GM21723 (cell line): ENCODE measurements around the gene PRR15L.
"Not testable (repeated sequence)": the region's sequence is repeated elsewhere in the genome, so short reads cannot be mapped to it uniquely, and the experiment has no call there.

ENCODE experiments used
- ATAC-seq: cut with Tn5 transposase; IDR thresholded peaks from one replicate; pipeline ENCODE4 v1.9.1; 2021; ENCODE audit warnings: mild to moderate bottlenecking, moderate library complexity; ENCODE audit not compliant: unreplicated experiment

Gene PRR15L, protein sequence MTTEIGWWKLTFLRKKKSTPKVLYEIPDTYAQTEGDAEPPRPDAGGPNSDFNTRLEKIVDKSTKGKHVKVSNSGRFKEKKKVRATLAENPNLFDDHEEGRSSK

GRCh38 chr17:47957591-47958490, at the start of gene PRR15L:
TSS of gene PRR15L (minus strand) at chr17:47957883. CDS start at chr17:47953234, 4,649 bp downstream.
- ATAC-seq, result no peak

- ATAC-seq, result no peak
Measured at GRCh38 chr17:48006936-48007709, 49.4 kb upstream of the PRR15L start.

DNA sequence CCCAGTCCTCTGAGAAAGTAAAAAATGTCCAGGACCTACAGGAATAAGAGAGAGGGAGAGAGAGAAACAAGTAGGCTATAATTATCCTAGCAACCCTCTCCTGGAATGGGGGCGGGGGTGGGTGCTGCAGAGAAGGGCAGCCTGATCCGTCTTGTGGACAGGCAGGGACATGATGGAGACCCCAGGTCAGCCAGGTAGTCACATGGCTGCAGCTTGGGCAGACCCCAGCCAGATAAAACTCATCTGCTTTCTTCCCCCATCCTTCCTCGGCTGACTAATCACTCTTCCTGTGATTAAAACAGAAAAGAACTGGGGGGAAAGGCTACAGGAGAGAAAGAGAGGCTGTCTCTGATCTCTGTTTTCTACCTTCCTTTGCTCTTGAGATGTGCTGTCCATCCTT, 47.3 kb upstream of the PRR15L start:
- no peak for ATAC-seq

DNA sequence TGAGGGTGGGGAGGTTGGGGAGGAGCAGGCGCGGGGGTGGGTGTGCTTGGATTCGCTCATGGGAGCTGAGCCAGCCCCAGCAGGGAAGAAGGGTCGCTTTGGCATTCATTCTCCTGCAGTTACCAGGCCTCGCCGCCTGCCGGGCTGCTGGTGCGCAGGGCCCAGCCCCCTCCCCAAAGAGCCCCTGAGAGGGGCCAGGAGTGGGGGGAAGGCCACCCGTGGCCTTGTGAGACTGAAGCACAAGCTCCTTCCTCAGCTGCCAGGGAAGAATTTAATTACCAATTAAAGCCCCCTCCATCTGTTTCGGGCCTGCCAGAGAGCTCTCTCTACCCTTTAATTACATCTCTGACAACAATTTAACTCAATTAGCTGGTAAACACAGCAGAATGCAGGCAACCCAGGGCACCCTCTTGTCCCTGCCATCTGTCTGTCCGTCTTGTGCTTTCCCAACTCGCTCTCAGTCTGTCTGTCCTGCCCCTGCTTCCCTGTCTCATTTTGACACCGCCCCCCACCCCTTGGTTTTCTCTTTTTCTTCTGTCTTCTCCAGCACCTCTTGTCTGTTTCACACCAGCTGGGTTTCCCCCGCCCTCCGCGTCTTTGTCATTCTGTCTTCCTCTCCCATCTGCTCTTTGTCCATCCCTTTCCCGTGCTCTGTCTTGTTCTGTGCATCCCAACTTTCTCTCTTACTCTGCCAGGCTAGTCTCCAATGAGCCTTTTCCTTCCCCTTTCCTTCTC, 45.9 kb upstream of the PRR15L start:
- ATAC-seq, result no peak

DNA sequence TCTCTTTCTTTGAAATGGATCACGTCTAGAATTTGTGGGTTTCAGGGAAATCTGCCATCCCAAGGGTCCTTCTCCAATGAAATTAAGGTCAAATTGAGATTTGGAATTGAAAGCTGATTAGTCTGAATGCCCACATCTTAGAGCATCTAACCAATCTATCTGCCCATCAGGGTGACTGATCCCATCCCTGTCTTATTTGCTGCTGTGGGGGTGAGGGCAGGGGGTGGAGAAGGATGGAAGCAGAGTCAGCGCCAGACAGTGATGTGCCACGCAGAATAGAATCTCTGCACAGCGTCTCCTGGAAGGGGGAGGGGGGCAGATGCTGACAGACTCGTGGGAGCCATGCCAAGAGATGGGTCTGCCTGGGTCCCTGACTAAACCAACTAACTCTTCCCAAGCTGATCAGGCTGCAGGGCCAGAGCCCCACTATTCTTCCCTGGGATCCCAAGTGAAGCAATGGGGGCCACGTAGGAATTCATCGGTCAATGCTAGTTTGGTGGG, 45.3 kb upstream of the PRR15L start:
- no peak for ATAC-seq

GRCh38 chr17:48002266-48002915, 44.7 kb upstream of the PRR15L start:
- ATAC-seq, result no peak

- ATAC-seq, result not testable (repeated sequence)
Measured at GRCh38 chr17:48001657-48002056, 44.0 kb upstream of the PRR15L start.

DNA sequence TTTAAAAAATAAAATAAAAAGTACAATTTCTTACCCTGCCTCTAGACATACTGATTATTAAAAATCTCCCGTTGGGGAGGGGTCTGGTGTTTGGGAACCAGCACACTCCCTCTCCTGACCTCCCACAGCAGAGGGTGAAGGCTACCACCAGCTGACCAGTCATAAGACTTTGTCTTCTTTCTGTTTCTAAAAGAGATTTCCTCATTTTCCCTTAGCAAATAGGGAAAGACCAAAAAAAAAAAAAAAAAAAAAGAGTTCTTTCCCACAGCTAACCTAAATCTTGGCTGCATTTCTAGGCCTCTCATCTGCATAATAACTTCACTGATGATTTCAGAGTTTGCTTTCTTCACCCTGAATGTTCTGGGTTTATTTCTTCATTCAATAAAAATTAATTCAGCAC, 43.5 kb upstream of the PRR15L start:
- ATAC-seq, result no peak

GRCh38 chr17:47999582-47999981, 41.9 kb upstream of the PRR15L start:
- no peak for ATAC-seq

- no peak for ATAC-seq
Measured at GRCh38 chr17:47998044-47998443, 40.4 kb upstream of the PRR15L start.

DNA sequence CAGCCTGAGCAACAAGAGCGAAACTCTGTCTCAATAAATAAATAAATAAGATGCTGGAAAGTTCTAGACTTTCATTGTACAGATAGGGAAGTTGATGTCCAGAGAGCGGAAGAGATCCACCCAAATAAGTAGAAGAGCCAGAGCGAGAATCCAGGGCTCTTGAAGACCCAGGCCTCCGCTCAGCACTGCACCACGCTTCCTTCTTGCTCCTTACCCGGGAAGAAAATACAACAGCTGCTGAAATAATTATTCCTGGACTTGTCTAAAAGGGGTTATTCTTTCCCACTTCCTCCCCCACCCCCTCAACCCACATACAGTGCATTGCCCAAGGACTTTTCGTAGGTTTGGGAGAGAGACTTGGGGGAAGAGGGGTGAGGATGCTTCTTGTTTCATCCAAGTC, 39.9 kb upstream of the PRR15L start:
- no peak for ATAC-seq

GRCh38 chr17:47996201-47996600, 38.5 kb upstream of the PRR15L start:
- ATAC-seq, result no peak

GRCh38 chr17:47995241-47995935, 37.7 kb upstream of the PRR15L start:
- ATAC-seq, result no peak

DNA sequence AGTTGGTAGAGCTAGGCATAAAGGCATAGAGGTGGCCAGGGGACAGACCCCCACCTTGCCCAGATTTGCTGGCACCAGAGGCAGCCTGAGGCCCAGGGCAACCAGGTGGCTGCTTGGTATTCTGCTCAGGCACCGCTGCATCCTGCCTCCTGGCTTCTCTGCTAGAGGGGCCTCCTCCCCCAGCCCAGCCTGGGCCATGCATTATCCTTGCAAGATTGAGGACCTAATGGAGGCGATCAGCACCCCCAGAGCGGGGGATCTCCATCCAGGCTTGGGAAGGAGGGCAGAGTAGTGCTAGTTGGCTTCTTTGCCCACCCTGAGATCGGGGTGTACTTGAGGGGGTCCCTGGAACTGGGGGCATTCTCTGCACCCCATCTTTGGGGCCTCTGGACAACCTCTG, 37.0 kb upstream of the PRR15L start:
- ATAC-seq, result no peak

DNA sequence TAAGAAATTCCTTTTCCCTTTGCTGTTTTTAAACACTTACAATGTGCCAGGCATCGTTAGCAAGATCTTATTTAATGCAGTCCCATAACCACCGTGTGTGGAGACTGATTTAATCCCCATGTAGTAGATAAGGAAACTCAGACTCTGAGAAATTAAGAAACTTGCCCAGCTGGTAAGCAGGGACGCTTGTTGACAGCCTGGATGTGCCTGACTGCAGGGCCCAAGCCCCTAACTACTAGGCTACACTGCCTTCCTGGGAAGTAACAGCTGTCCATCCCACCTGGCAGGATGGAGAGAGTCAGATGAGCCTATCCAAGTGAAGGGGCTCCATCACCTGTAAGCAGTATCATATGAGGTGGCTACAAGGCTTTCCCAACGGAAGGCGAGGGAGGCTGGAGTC, 36.3 kb upstream of the PRR15L start:
- no peak for ATAC-seq

- ATAC-seq, result no peak
Measured at GRCh38 chr17:47993031-47993564, 35.4 kb upstream of the PRR15L start.

- no peak for ATAC-seq
Measured at GRCh38 chr17:47992216-47992615, 34.5 kb upstream of the PRR15L start.

DNA sequence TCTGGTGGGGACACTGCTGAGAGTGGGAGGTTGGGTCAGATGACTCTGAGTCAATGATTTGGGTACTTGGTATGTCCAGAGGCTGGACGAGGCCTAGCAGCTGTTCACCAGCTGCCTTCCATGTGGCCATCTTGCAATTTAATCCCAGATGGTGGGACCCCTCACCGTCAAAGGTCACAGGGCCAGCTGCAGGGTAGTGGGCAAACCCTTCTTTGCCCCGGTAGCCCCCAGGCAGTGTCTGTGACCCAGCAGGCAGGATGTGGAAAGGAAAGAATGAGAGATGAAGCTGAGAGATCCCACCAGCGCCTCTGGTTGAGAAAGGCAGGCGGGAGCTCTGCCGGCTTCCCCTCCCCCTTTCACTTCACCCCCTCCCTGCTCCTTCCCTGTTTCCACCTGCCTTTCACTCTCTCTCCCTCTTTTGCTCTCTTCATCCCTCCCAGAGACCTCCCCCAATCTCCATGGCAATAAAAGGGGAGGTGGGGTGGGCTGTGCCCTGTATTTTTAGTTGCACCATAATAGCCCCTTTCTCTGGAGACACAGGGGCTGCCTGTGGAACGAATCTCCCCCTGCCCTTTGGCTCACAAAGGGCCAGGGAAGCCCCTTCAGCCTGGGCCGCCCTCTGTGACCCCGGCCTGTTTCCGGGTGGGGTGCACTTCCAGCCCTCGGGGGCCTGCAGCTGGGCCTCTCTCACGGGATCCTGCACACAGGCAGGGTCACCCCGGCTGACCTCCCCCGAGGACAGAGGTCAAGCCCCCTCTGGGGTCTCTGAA, 33.5 kb upstream of the PRR15L start:
- no peak for ATAC-seq

GRCh38 chr17:47989700-47990099, 32.0 kb upstream of the PRR15L start:
- ATAC-seq, result no peak
